Activated T-cell treated with anti-CD3 and anti-CD28 coated beads for 48 hours (primary cell): ENCODE results near the gene ELAC2.

ENCODE experiments used
- DNase-seq: peaks from one replicate; pipeline ENCODE4 v3.0.0-alpha.2; 2020; ENCODE audit warnings: low read depth

ELAC2 gene

GRCh38 chr17:13016881-13017654 lies 759 bp downstream of the ELAC2 start:
- DNase-seq, result no peak

DNA sequence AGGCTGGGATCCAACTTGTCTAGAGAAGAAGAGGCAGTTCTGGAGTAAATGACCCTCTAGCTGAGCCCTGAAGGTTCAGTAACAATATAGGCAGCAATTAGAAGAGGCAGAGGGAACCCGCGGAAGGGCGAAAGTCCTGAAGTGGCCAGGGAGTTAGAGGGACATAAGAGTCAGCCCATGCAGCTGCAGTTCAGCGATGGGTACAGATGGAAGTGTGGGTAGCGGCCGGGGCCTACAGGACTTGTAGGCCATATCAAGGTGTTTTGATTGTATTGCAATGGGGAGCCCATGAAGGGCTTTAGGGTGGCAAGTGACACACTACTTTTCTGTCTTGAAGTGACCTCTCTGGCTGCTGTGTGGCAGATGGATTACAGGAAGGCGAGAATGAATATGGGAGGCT lies 3.0 kb downstream of the ELAC2 start:
- no peak for DNase-seq

- DNase-seq, result no peak
Observed at GRCh38 chr17:13010959-13011358, 6.9 kb downstream of the ELAC2 start.

DNA sequence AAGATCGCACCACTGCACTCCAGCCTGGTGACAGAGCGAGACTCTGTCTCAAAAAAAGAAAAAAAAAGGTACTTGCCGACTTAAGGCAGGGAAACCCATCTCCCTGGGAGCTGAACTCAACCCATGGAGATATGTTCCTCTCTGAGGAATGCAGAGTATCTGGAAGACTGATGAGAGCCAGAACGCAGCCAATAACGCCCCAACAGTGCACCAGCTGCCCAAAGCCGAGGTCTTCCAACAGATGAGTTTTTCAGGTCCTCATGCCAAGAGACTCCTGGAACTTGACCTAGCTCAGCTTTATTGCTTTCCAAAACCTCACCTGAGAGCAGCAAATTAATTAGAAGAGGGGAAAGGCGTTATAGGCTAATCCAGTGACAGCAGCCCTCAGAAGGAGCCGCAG lies 9.4 kb downstream of the ELAC2 start:
- DNase-seq, result no peak

- DNase-seq, result no peak
Observed at GRCh38 chr17:13005530-13005929, 12.3 kb downstream of the ELAC2 start.

DNA sequence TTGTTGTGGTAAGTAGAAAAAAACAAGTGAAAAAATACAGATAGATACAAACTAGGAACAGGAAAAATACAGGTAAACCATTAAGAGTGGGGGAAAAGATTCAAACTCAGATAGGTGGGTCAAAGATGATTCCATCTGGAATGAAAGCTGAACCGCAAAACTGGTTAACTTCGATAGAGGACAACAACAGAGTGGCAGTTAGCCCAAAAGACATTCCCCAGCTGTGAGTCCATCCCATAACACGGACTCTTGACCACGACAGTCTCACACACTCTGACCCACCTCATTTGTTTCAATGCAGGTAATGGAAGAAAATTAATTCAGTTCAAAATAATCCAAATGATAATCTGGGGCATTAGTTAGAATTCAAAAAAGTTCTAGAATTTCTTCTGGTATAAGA lies 13.5 kb downstream of the ELAC2 start:
- no peak for DNase-seq

DNA sequence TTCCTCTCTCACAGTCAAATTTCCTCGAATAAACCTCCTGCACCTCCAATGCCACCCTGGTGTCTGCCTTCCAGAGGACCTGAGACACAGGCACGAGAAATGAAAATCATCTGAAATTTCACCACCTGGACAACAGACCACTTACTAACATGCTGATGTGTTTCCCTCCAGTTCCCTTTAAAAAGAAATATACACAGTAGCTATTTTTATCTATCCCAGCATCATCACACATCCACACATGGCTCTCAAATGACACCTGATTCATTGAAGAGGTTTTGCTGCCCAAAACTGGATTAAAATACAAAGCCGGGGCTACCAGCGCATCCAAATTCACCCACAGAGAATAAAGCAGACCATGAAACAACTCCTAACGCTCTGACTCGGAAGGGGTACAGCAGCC lies 13.9 kb downstream of the ELAC2 start:
- DNase-seq, result no peak

DNA sequence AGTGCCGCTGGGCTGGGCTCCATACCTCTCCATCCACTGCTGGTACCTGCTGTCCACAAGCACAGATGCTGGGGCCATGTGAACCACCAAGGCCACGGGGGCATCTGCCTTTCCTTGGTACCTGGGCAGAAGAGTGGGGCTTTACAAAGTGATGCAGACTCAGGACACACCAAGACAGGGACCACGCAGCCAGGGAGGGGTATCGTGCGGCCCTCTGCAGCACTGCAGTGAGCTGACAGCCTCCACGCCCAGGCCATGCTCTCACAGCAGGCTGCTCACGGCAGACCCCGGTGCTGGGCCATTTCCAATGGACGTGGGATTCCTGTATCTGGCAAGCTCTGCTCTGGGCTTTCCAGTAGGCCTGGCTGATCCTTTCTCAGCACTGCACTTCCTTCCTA lies 14.4 kb downstream of the ELAC2 start:
- DNase-seq, result no peak

- peak; percentile 12 for DNase-seq
Observed at GRCh38 chr17:13002761-13003453, 14.9 kb downstream of the ELAC2 start.

- DNase-seq, result no peak
Observed at GRCh38 chr17:13001991-13002615, 15.7 kb downstream of the ELAC2 start.

DNA sequence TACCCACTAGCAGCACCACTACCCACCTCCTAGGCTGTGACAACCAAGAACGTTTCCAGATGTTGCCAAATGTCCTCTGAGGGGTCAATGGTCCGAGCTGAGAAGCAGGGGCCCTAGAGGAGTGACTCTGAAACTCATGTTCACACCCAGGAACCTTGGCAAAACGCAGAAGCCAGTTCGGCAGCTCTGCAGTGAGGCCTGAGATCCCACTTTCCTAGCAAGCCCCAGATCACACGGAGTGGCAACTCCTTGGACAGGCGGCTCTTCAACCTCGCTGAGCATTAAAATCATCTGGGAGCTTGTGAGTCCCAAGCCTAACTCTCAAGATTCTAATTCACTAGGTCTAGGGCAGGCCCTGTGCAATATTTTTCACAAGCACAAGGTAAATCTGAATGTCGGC lies 17.3 kb downstream of the ELAC2 start:
- DNase-seq, result no peak

DNA sequence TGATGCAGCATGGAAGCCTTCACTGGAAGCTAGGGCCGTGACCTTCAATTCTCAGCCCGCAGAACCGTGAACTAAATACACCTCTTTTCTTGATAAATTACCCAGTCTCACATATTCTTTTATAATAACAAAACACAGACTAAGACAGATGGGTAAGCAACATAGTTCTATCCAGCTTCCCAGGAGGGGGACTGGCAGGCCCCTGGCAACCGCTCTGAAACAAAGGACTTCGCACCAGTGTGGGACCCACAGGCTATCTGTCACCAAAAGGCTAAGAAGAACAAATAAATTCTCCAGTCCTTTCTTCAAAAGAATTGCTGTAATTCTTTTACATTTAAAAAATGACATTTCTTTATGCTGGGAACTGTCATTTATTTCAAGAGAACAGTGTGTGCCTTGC lies 19.0 kb downstream of the ELAC2 start:
- no peak for DNase-seq

GRCh38 chr17:12998461-12998860 lies 19.4 kb downstream of the ELAC2 start:
- DNase-seq, result no peak

DNA sequence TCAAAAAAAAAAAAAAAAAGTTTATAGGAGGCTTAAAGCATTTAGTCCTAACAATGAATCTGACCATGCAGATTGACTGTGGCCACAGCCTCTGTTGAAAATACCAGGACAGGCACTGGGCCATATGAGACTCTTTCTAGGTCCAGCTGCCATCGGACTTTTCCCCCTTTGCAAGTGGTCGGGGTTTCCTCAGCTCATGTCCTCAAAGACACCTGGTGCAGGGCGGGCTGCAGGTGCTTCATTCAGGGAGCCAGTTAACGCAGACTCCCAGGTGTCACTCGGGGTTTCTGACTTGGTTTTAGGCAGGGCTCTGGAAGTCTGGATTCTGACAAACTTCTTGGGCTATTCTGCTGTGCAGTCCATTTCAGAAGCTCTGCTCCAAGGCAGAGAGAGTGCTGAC lies 20.9 kb downstream of the ELAC2 start:
- no peak for DNase-seq

DNA sequence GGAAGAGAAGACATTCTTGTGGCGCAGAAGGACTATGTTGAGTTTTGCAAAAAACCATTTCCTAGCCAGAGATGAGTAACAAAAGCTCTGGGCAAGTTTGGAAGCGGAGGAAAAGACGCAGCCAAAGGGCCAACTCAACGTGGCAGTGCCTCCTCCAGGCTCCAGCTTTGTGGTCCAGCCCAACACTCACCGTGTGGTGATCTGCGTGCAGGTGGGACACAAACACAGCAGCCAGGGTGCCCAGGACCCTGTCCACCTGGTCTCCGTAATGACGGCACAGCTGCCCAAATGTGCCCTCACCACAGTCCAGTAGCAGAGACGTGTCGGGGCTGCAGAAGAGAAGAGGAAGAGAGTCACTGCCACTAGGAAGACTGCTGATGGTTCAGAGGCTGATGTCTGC lies 21.5 kb downstream of the ELAC2 start:
- DNase-seq, result no peak

DNA sequence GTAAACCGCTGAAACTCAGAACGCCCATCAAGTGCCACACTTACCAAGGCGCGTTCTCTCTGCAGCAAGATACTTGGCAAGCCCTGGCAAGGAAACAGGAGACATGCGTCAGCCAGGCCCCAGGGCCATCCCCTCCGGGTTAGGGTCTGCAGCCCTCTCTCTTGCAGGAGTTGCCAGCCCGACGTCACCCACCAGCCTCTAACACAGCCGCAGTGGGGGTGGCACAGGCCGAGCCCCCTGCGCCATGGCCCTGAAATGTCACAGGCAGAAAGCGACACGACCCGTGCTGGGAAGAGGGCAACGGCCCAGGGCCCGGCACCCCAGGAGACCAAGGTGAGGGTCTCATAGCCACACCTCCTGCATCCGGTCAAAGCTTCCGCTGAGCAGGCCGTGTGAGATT lies 21.9 kb downstream of the ELAC2 start:
- no peak for DNase-seq

- DNase-seq, result no peak
Observed at GRCh38 chr17:12995106-12995895, 22.5 kb downstream of the ELAC2 start.

GRCh38 chr17:12994341-12995074 lies 23.3 kb downstream of the ELAC2 start:
- DNase-seq, result no peak

DNA sequence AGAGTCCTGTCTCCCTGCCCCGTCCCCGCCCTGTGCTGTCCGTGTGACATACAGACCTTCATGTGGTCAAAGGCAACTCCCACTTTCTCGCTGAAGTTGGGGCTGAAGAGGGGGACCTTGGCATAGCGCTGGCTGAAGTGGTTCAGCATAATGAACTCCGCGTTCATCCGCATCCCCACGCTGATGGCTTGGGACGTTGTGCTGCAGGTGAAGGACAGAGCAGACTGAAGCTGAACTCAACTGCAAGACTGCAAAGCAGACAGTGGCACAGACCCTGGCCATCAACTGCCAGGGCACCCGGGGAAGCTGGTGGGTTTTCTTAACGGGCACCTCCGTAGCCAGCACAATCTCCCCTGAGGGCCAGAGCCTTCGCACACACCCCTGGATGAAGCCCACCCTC lies 24.2 kb downstream of the ELAC2 start:
- no peak for DNase-seq

- DNase-seq, result no peak
Observed at GRCh38 chr17:12992676-12993075, 25.2 kb downstream of the ELAC2 start.

- DNase-seq, result no peak
Observed at GRCh38 chr17:12990926-12991325, 26.9 kb downstream of the ELAC2 start.
